HG03060 (cell line): ENCODE results near the gene CRY1.
A peak's percentile ranks its signal among the peaks of the same experiment; 100 is the strongest.

Experiments used
- ATAC-seq: cut with Tn5 transposase; IDR thresholded peaks from one replicate; pipeline ENCODE4 v1.9.1; 2021; ENCODE audit warnings: low read depth, moderate number of reproducible peaks; ENCODE audit not compliant: unreplicated experiment

Gene CRY1

GRCh38 chr12:106974511-106974910 lies 118.8 kb downstream of the CRY1 start:
- no peak for ATAC-seq

GRCh38 chr12:106973545-106973944 lies 119.8 kb downstream of the CRY1 start:
- ATAC-seq: no peak

GRCh38 chr12:106971065-106971464 lies 122.3 kb downstream of the CRY1 start:
- no peak for ATAC-seq

DNA sequence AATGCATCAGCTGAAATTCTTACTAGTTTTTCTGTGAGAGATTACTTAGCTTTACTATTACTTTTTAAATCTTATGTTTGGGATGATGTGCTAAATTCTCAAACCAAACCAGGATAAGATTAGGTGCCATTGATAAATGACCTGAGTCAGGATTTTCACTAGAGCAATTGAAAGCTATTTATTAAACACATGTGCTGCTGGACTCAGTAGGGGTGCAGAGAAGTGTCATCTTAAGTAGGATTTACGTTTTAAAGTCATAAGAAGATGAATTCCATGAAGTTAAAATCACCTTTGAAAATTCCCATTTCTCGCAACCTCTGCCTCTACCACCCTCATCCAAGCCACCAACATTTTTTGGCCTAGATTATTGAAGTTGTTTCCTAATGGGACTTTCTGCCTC lies 128.8 kb downstream of the CRY1 start:
- ATAC-seq: no peak

DNA sequence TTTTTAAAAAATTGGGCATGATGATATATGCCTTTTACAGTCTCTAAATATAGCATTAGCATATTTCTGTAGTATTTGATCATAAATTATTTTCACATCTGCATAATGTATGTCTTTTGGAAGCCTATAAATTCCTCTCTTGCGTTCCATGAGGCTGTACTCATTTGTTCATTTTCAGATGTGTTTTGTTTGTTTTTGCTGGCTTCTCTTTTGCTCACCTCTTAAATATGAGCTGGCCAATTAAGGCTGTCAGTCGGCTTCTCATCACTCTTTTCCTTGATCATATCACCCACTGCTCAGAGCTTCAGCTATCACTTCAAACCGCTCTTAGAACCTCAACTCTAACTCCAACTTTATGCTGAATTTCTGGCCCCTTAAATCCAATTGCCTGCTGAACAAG lies 131.1 kb downstream of the CRY1 start:
- no peak for ATAC-seq

DNA sequence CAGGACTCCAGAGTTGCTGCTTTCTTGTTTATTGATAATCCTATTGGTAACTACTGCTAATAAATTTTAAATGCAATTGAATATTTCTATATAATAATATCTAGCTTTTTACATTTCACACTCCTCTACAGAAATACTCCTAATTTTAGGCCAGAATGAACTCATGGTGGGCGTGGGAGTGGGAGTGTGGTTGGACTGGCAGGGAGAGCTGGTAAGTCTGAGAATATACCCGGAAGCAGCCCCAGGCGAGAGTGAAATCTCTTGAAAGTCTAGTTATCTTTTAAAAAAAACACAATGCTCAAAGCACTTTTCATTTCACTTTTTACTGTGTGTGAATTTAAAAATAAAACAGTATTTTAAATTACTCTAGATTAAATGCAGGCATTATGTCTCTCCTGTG lies 132.9 kb downstream of the CRY1 start:
- no peak for ATAC-seq

DNA sequence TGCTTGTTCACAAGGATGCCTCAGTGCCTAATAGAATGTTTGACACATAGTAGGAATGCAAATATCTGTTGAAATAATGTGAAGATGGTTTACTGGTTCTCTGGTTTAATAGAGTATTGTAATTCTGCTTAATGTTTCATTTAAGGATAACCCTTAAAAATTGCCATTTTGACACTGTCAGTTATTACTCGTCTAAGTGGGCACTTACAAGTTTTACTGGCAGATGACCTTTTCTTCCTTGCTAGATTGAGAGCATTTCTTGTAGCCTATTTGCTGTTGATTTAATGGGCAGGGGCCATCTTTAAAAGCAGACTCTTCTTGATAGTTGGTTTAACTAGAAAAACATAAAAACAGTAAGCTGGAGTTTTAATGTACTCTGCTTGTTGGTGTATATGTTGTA lies 135.8 kb downstream of the CRY1 start:
- no peak for ATAC-seq

DNA sequence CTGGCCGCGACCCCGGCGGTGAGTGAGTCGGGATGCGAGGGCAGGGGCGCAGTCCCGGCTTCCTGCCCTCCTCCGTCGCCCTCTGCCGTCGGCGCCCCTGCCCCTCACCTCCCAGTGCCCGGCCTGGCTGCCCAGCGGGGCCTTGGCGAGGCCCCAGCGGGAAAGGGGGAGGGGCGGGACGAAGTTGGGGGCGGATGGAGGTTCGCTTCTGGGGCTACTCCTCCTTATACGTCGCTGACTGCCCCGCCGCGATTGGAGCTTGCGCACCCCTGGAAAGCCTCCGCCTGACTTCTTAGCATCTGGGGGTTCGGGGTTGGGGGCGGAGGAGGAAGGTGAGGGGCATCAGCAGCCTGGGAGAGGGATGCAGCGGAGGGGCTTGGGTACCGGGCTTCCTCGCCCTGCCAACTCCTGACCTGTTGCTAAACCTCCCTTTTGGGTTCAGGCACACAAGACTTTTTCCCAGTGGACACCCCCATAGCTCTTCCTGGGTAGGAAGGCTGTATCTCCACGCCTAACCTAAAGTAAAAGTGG lies 137.2 kb downstream of the CRY1 start:
- peak; percentile 7 for ATAC-seq

DNA sequence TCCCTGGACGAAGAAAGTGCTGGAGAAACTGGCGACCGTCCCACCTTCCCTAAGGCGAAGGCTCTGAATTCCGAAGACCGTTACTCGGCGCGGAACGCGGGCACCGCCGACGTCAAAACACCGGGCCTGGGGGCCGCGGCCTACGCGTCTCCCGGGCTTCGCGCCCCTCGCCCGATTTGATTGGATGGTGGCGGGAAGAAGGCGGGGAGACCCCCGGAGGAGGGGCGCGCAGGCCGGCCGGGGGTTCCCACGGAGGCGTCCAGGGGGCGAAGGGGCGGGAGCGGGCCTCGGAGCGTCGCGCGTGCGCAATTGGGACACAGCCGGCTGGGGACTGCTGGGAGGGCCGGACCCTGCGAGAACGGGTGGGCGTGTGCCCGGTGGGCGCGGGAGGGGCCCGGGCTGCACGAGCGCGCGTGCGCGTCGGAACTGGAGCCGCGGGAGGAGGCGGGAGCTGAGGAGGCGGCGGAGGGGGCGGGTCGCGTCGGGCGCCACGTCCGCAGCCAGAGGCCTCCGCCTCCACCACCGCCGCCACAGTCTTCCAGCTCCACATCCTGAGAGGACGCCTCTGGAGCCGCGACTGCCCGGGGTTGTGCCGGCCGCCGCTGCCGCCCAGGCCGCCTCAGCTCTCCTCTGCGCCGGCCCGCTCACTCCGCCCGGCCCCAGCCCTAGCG lies 137.8 kb downstream of the CRY1 start, which contains the start of gene TMEM263:
TMEM263 (plus strand) TSS at position 531 of the 671 bp plus-strand sequence. CDS start 11,210 bp downstream, outside the sequence.
- ATAC-seq: peak; percentile 47

GRCh38 chr12:106954462-106955376 lies 138.6 kb downstream of the CRY1 start:
- peak; percentile 16 for ATAC-seq

GRCh38 chr12:106953352-106954250 lies 139.7 kb downstream of the CRY1 start:
- ATAC-seq: no peak

DNA sequence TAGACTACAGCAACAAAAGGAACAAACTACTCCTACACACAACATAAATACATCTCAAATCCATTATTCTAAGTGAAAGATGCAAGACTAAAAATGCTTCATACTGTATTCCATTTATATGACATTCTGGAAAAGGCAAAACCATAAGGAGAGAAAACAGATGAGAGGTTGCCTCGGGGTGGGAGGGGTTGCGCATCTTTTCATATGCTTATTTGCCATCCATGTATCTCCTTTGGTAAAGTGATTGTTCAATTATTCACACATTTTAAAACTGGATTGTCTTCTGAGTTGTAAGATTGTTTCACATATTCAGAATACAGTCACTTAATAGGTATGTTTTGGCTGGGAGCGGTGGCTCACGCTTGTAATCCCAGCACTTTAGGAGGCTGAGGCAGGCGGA lies 142.8 kb downstream of the CRY1 start:
- ATAC-seq: no peak

GRCh38 chr12:106947461-106947860 lies 145.9 kb downstream of the CRY1 start:
- ATAC-seq: no peak

DNA sequence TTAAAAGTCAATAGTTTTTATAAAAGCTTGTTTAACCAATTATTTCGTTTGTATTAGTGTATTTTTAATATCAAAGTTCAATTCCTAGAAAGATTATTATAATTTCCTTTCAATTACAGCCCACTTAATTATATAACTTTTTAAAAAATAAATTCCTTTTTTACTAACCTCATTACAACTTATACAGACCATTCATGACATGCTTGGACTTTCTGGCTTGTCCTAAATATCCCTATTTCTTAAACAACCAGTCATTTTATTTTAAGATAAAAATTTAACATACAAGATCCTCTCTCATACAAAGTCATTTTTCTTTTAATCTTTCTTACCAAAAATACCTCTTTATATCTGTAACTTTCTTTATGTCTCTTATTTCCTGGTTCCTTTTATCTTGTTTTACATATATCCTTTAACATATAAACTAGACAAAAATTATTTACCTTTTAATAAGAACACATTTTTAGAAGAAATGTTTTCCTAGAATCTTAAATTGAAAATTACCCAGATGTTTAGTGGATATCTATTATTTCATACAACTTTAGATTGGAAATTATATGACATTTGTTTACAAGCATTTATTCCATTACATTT lies 148.0 kb downstream of the CRY1 start:
- ATAC-seq: no peak

DNA sequence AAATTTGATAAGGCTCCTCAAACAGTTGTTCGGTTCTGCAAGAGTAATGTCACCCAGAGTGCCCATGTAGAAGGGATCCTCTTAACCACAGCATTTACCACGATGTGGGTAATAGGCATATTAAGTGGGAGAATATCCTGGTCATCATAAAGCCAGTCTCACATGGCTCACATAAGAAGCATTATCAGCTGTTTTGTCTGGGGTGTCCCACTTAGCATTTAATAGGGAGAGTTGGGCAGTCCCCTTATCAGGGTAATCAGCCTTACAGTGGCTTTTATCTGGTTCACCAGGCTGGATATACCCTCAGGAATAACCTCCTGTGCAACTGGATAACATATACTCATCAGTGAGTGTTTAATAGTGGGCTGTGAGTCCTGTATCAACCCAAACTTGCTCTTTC lies 150.6 kb downstream of the CRY1 start:
- no peak for ATAC-seq

- no peak for ATAC-seq
Measured at GRCh38 chr12:106941481-106942156, 151.7 kb downstream of the CRY1 start.
